CD4-positive, alpha-beta T cell treated with Interleukin-17A for 1 hour (primary cell): ENCODE results near the gene VILL.
"Not testable (repeated sequence)": the region's sequence is repeated elsewhere in the genome, so short reads cannot be mapped to it uniquely, and the experiment has no call there.

Experiments used
- DNase-seq: peaks from one replicate; pipeline ENCODE4 v3.0.0-alpha.2; 2020

VILL gene

DNA sequence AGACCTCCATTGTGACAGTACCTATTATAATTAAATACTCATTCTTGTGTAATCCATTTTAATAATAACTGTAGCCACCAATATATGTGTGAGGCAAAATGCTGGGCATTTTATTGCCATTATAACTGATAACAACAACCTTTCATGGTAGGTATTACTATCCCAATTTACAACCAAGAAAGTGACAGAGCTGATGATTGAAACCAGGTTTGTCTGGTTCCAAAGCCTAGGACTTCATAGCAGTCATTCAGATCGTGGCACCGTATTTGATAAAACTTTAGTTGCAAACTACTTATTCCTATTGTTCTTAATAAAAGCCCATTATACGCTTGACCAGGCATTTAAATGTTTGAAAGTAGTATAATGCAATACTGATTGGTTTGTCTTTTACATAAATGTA is 26.4 kb upstream of the VILL start:
- no peak for DNase-seq

GRCh38 chr3:37964716-37965115 is 25.9 kb upstream of the VILL start:
- DNase-seq, result no peak

DNA sequence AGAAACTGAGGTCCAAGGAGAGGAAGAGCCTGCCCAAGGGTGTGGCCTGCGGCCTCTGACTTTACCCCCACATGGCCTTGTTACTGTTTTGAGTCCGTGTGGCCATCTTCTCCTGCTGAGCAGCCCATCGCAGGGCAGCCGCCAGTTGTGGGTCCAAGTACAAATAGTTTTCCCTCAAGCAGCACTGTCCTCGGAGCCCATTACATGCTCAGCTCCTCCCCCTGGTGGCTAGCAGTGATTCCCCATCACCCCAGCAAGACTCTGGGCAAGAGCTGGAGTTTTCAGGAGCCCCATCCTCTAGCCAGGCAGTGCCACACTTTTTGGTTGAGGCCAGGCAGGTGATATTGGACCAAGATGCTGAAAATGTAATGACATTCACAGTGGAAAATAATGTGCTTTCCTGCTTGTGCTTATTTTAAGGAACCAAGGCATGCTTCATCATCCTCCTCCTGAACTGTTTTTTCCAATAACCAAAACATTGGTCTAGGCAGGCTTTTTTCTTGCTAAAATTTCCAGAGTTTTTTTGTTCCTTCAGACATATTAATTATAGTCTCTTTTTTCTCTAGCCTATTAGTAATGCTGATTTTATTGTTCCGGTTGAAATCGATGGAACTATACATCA is 23.2 kb upstream of the VILL start:
- peak; percentile 58 for DNase-seq

DNA sequence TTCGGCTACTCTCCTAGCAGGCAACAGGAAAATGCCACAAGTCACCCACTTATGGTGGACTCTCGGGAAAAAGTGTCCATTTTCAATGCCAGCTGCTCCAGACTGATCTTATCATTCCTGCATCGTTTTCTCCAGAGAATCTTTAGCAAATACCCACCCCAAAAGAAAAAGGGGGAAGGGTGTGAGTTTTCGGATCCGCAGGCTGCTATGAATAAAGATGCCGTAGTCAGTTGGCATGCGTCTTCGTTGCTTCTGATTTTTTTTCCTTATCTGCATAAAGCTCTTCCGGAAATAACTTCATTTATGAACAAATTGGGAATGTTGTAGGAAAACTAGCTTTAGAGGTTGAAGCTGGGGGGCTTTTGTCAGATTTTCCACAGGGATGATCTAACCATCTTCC is 22.4 kb upstream of the VILL start:
- no peak for DNase-seq

DNA sequence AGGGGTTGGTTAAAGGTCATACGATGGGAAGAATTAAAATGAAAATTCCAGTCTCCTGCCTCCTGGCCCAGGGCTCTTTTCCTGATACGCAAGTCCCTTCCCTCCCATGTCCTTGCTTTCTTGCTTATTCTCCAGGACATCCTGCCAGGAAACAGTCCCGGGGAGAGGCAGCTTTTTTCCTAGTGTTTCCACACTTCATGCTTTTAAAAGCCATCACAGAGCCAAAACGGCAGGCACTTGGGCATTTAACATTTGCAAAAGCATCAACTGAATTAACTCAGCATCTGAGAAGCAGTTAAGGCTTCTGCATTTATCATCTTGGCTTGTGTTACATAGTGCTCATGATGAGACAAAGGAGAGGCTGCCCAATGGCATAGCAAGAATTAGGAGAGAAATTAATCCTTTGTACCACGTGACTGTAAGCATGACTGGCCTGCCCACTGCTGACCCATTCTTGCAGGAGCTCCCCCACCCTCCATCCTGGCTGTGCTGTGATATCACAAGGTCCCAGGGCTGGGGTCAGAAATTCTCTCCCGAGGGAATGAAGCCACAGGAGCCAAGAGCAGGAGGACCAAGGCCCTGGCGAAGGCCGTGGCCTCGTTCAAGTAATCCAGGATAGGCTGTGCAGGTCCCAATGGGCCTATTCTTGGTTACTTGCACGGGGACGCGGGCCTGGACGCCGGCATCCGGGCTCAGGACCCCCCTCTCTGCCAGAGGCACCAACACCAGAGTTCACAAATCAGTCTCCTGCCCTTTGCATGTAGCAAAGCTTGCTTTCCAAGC is 21.6 kb upstream of the VILL start:
- DNase-seq, result no peak

DNA sequence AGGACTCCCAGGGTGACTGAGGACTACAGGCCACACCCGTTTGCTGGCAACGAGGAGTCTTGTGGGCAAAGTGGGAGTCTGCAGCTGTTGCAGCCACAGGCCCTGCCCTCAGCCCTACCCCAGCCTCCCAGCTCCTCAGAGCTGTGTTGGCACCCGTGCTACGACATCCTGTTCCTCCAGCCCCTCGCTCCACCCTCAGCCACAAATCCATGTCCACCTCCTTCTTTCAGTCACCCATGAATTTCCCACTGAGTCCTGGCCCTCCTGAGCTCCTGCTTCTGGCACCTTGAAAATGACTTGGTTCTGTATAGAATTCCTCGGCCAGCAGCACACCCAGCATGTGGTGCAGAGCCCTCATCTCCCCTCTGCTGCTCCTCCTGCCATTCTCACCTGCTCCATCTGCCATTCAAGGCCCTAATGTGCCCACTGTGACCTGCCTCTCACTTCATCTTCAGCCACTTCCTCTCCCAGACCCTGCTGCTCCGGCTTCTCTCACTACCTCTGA is 20.9 kb upstream of the VILL start:
- DNase-seq, result no peak

- DNase-seq, result no peak
These were observed 19.8 kb upstream of the VILL start for GRCh38 chr3:37970802-37971201.

DNA sequence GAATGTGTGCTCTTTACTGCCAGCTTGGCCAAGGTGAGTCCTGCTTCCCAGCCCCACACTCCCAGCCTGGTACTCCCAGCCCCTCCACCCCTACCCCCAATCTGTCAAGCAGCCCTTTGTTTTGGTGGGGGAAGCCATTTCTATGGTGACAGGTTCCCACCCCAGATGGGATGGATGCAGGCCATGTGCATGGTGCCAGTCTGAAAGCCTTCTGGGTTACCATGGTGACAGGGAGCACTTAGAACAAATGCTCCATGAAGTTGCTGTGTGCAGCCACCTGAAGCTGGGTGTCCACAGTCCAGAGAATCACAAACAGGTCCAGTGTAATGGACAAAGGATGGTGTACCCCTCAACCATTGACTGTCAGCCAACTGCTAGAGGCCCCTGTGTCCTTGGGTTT is 19.1 kb upstream of the VILL start:
- DNase-seq, result no peak

GRCh38 chr3:37972056-37972455 is 18.5 kb upstream of the VILL start:
- DNase-seq, result not testable (repeated sequence)

DNA sequence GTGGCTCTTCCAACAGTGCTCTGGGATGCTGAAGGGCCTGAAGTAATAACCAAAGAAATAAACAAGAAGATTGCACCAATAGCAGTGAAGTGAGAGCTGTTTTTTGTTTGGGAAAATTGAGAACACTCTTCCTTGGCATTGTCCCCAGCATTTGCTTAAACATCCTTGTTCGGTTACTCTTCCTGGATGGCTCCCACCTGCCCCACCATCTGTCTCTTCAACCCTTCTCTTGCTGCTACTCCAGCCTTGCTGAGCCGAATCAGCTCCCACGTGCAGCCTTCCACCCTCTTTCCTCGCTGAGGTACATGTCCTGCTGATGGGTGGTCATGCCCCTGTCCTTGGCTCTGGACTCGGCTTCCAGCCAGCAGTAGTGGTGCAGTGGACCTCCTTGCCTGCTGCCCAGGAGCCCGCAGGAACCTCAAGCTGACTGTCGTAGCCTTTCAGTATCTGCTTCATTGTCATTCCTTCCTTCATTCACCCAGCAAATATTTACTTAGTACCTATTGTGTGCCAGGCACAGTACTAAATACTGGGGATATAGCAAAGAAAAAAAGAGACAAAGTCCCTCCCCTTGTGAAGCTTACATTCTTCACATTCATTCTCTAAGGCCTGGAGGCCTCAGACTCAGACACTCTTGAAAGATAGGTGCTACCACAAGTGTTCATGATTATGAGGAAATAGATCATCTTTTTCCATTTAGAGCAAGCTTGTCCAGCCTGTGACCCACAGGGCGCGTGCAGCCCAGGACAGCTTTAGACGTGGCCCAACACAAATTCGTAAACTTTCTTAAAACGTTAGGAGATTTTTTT is 17.1 kb upstream of the VILL start:
- no peak for DNase-seq

GRCh38 chr3:37974121-37975083 is 16.2 kb upstream of the VILL start:
- DNase-seq, result peak; percentile 80

- DNase-seq, result no peak
These were observed 10.8 kb upstream of the VILL start for GRCh38 chr3:37979541-37980461.

DNA sequence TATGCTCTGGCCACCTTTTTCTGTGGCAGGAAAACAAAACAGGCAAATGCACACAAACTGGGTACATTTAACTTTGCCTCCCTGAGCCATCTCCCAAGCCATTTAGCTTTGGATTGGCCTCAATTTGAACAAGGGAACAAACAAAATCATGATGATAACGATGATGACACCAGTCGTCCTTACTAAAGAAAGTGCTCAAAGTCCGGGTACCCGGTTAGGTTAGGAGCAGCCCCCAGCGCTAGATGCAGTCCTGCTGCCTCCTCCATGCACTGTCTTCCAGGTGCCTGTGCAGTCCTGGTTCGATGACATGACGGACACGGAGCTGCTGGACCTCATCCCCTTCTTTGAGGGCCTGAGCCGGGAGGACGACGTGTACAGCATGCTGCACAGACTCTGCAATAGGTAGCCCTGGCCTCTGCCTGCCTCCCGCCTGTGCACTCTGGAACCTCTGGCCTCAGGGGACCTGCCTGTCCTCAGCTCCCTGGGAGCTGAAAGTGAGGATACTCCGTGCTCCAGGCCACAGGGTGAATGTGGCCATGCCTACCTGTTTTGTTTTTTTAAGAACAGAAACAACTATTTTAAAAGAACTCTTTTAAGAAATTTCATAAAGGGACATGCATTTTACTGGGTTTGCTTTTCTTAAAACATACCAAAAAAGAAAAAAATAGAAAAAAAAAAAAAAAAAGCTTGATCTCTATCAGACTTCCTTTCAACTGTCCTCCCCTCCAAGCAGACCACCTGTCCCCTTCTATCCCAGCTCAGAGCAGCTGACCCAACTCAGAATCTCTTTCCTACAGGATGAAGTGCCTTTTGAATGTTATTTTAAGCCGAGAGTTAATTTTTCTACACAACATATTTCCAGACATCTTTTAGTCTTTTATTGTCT is 9.9 kb upstream of the VILL start:
- DNase-seq, result no peak

GRCh38 chr3:37981348-37981664 is 9.3 kb upstream of the VILL start:
- DNase-seq, result no peak

DNA sequence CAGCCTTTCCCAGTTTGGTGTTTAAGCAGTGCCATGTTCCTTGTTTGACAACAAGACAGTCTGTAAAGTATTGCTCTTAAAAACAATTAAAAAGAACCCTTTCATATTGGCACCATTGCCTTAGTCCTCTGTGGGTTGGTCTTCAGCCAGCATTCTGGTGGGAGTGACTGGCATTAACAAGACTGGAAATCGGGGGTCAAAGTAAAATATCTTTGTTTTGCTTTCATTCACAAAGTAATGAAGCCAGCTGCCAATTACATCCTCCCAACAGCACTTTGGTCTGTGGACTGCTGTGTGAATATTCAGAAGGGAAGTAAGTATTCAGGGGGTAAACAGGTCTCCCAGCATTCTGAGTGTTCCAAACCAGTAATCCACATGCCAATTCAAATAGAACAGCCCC is 8.3 kb upstream of the VILL start:
- no peak for DNase-seq

GRCh38 chr3:37984051-37984450 is 6.5 kb upstream of the VILL start:
- DNase-seq, result no peak

DNA sequence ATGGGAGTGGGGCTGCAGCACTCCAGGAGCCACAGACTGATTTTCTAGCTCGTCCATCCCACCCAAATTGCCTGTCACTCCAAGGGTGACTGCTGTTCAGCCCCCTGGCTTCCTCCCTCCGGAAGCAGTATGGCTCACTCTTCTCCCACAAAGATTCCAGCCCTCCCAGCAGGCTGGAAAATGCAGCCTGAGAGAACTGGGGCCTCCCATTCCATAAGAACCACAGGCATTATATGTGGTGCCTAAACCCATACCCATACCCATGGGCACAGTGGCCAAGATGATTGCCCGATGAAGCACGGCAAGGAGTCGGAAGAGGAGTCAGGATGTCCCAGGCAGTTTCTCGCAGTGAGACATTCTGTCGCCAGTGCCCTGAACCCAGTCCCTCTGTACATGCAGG is 6.0 kb upstream of the VILL start:
- no peak for DNase-seq

DNA sequence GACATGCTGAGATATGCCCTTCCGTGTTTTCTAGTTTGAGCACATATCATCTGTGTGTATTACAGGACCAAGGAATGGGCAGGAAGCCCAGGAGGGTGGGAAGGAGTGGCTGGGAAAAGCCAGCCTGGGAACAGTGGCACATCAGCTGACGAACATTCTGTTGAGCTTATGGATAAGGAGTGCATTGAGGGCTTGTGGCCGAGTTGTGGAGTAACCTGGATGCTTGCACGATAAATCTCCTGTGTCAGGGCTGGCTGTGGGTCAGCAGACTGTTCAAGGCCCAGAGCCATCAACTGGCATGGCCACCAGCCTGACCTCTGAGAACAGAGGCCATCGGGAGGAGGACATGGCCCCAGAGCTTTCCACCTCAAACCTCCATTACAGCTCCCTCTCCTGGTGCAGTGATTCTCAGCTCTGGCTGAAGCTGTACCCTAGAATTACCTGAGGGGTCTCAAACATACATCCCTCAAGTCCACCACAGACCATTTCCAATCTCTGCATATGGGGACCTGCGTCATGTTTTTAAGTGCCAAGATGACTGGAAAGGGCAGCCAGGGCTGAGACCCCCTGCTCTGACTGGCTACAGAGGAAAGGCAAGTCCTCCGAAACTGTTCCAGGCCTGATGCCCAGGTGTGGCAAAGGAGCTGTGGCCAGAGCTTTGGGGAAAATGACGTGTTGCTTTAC is 4.8 kb upstream of the VILL start:
- no peak for DNase-seq

GRCh38 chr3:37986479-37987314 is 3.9 kb upstream of the VILL start:
- no peak for DNase-seq
